ENCODE data around the gene FSTL4. TPM values are rescaled to one million over a fixed set of nuclear protein-coding genes. Genes with fewer than 3 reads are reported as not detected.

Gene FSTL4
- total RNA-seq, 2 donors from 2014 or later: not detected

- peaks cover 0 to 6% of the 10 kb centered on the region in 2 donors for H3K9me3 ChIP-seq
- no peak overlapping the region for H3K27ac ChIP-seq
- no peak for DNase-seq (ENCODE audit: low spot score)
- no peak for TF ChIP-seq CTCF (IDR thresholded peaks at IDR 0.05)
- H3K4me1 ChIP-seq: no peaks in the 10 kb centered on the region
- no peaks in the 10 kb centered on the region for H3K36me3 ChIP-seq
- H3K27me3 ChIP-seq: no peaks in the 10 kb centered on the region
- H3K4me3 ChIP-seq: no peak overlapping the region
Observed at GRCh38 chr5:133344266-133344665, 268.1 kb downstream of the FSTL4 start.

- no peak overlapping the region for H3K27ac ChIP-seq
- no peaks in the 10 kb centered on the region for H3K4me1 ChIP-seq
- no peaks in the 10 kb centered on the region for H3K36me3 ChIP-seq
- H3K27me3 ChIP-seq: no peaks in the 10 kb centered on the region
- peaks cover 0 to 6% of the 10 kb centered on the region in 2 donors for H3K9me3 ChIP-seq
- no peak for DNase-seq (ENCODE audit: low spot score)
- no peak for TF ChIP-seq CTCF (IDR thresholded peaks at IDR 0.05)
- no peak overlapping the region for H3K4me3 ChIP-seq
Observed at GRCh38 chr5:133343196-133343595, 269.1 kb downstream of the FSTL4 start.

DNA sequence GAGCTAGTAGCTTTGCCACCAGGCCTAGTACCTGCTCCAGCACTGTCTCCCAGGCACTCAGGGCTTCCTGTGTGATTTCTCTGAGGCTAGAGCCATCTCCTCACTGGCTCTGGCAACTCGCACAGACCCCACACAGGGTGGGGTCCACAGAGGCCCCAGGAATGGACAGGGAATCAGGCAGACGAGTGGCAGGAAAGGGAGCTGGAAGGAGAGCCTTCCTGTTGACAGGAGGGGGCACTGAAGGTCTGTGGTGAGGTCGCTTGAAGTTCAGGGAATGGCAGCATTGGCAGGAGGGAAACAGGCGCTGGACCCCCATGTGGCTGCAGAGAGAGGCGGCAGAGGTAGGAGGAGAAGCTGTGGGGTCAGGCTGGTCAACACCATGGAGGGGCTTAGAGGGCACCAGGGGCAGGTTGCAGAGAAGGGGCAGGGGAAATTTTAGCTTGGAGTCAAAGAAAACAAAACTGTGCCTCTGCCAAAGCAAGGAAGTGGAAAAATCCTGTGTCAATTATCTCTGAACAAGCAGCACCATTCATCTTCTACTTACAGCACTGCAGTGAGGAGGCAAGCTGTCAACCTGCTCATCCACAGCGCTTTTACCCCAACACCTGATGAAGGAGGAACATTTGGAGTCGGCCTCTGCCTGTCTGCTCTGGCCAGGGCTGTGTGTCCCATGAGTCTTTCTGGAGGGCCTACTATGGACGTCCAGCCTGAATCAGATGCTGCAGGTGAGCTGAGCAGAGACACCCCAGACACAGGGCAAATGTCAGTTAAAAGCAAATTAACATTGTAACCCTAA, 270.2 kb downstream of the FSTL4 start:
- no peak for TF ChIP-seq CTCF (IDR thresholded peaks at IDR 0.05)
- Histone ChIP-seq H3K9me3 (peaks cover 0 to 6% of the 10 kb centered on the region in 2 donors), H3K4me1 (no peaks in the 10 kb centered on the region), H3K27ac (no peak overlapping the region), H3K27me3 (no peaks in the 10 kb centered on the region), H3K36me3 (no peaks in the 10 kb centered on the region), H3K4me3 (no peak overlapping the region)
- no peak for DNase-seq (ENCODE audit: low spot score)

- no peaks in the 10 kb centered on the region for H3K27me3 ChIP-seq
- TF ChIP-seq CTCF (IDR thresholded peaks at IDR 0.05): no peak
- DNase-seq (ENCODE audit: low spot score): no peak
Observed at GRCh38 chr5:133341296-133341695, 271.0 kb downstream of the FSTL4 start.

GRCh38 chr5:133340822-133341221, 271.5 kb downstream of the FSTL4 start:
- DNase-seq (ENCODE audit: low spot score): no peak
- H3K9me3 ChIP-seq: peaks cover 0 to under 1% of the 10 kb centered on the region in 2 donors
- no peaks in the 10 kb centered on the region for H3K4me1 ChIP-seq
- no peaks in the 10 kb centered on the region for H3K27me3 ChIP-seq
- H3K27ac ChIP-seq: no peak overlapping the region
- no peak for TF ChIP-seq CTCF (IDR thresholded peaks at IDR 0.05)
- no peak overlapping the region for H3K4me3 ChIP-seq
- no peaks in the 10 kb centered on the region for H3K36me3 ChIP-seq

More at GRCh38 chr5:133341296-133341695, 271.0 kb downstream of the FSTL4 start:
- no peak overlapping the region for H3K4me3 ChIP-seq
- no peaks in the 10 kb centered on the region for H3K36me3 ChIP-seq
- no peaks in the 10 kb centered on the region for H3K4me1 ChIP-seq
- peaks cover 0 to 5% of the 10 kb centered on the region in 2 donors for H3K9me3 ChIP-seq
- H3K27ac ChIP-seq: no peak overlapping the region
